Measurements from ENCODE around the gene MED12L. TPM values are rescaled to one million over a fixed set of nuclear protein-coding genes. Genes with fewer than 3 reads are reported as not detected.
A peak's percentile ranks its signal among the peaks of the same experiment; 100 is the strongest.

MED12L gene
- total RNA-seq, 1 donor from 2014 or later, result 1.4 TPM

DNA sequence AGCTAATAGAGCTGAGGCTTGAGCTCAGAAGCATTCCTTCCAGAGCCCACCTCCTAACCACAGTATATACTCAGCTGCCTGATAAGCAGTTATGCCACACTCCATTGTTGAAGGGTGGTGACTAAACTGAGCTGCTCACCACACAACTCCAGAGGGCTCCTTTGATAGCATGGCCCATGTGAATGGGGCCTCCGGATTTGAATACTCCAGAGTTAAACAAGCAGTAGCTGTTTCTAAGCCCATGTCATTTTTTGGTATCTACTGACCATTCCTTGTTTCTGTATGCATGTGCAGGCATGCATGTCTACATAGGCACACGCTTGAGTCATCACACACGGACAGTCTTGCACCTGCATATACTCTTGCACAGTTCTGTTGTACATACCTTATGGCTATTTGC lies 346.5 kb downstream of the MED12L start:
- Mint-ChIP-seq H3K4me1 (ENCODE audit: unreplicated experiment) (peaks cover 13% of the 10 kb centered on the region), H3K9me3 (ENCODE audit: unreplicated experiment) (no peaks in the 10 kb centered on the region), H3K27ac (ENCODE audit: unreplicated experiment) (no peak overlapping the region), H3K36me3 (ENCODE audit: unreplicated experiment) (no peaks in the 10 kb centered on the region), H3K27me3 (ENCODE audit: unreplicated experiment) (no peaks in the 10 kb centered on the region), H3K4me3 (ENCODE audit: unreplicated experiment) (no peak overlapping the region)
- DNase-seq (ENCODE audit: extremely low spot score, unreplicated experiment), result no peak
- TF ChIP-seq, protein P1, sequence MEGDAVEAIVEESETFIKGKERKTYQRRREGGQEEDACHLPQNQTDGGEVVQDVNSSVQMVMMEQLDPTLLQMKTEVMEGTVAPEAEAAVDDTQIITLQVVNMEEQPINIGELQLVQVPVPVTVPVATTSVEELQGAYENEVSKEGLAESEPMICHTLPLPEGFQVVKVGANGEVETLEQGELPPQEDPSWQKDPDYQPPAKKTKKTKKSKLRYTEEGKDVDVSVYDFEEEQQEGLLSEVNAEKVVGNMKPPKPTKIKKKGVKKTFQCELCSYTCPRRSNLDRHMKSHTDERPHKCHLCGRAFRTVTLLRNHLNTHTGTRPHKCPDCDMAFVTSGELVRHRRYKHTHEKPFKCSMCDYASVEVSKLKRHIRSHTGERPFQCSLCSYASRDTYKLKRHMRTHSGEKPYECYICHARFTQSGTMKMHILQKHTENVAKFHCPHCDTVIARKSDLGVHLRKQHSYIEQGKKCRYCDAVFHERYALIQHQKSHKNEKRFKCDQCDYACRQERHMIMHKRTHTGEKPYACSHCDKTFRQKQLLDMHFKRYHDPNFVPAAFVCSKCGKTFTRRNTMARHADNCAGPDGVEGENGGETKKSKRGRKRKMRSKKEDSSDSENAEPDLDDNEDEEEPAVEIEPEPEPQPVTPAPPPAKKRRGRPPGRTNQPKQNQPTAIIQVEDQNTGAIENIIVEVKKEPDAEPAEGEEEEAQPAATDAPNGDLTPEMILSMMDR (IDR thresholded peaks at IDR 0.05), result no peak

DNA sequence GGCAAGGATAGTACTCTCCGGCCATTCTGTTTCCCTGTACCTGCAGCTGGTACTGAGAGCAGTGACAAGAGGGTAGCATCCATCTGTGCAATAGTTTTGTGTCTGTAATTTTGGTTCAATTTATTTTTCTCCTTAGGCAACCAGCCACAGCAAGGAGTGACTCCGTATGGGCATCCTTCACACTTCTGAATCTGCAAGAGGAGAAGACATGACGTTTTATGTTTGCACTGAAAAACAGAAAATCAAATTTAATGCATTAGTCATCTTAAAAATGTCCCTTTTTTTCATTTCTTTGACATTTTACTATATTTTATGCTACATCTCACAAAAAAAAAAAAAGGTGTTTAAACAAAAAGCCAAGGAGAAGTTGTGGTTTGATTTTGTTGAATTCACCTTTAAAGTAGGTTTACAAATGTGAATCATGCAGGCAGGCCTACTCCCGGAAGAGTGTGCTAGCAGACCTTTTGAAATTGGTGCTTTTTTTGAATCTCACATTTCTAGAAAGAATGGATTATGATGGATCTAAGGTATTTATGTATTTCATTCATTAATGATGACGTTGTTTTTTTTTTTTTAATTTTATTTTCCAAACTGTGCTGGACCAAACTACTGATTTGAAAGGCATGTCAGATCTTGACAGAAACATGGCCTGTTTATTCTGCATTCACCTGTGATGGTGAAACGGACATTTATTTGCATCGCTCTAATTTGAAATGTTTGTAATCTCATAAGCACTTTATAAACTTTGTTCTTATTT lies 347.3 kb downstream of the MED12L start:
- Mint-ChIP-seq H3K27me3 (ENCODE audit: unreplicated experiment) (no peaks in the 10 kb centered on the region), H3K4me3 (ENCODE audit: unreplicated experiment) (no peak overlapping the region), H3K9me3 (ENCODE audit: unreplicated experiment) (no peaks in the 10 kb centered on the region), H3K27ac (ENCODE audit: unreplicated experiment) (no peak overlapping the region), H3K4me1 (ENCODE audit: unreplicated experiment) (peaks cover 13% of the 10 kb centered on the region), H3K36me3 (ENCODE audit: unreplicated experiment) (no peaks in the 10 kb centered on the region)
- no peak for DNase-seq (ENCODE audit: extremely low spot score, unreplicated experiment)
- TF ChIP-seq, protein P1 (IDR thresholded peaks at IDR 0.05), result no peak

DNA sequence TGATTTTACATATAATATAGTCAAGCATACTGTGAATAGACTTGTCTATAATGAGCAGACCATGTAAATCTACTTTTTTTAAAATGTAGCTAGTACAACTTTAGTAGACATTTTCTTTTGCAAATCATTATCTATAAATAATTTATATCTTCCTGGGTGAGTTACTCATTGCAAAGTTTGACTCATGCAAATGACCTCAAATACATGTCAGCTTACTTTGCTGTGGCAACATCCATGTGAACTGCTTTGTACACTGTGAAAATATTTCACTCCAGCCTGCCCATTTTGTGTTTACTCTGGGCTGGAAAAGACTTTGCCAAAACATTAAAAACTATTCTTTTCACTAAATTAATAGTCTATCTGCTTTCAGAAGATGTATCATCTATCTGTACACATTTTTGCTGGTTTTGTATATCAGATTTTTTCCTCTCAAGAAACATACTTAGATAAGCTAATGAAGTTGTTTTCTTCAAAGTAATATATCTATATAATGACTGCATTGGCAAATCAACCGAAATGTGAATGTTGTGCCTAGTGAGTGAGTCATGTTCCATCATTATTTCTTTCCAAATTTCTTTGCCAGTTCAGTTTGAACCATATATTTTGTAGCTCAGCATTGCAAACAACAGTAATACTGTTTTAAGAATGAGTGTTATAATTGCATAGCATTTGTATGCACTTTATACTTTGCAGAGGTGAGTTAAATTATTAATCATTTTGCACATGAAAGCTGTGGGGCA lies 348.9 kb downstream of the MED12L start:
- H3K9me3 Mint-ChIP-seq (ENCODE audit: unreplicated experiment), result no peaks in the 10 kb centered on the region
- H3K4me3 Mint-ChIP-seq (ENCODE audit: unreplicated experiment), result no peak overlapping the region
- no peak for DNase-seq (ENCODE audit: extremely low spot score, unreplicated experiment)
- peaks cover 13% of the 10 kb centered on the region for H3K4me1 Mint-ChIP-seq (ENCODE audit: unreplicated experiment)
- no peaks in the 10 kb centered on the region for H3K27me3 Mint-ChIP-seq (ENCODE audit: unreplicated experiment)
- H3K27ac Mint-ChIP-seq (ENCODE audit: unreplicated experiment), result peak overlapping the region; percentile 21
- no peaks in the 10 kb centered on the region for H3K36me3 Mint-ChIP-seq (ENCODE audit: unreplicated experiment)
- TF ChIP-seq, protein P1 (IDR thresholded peaks at IDR 0.05), result no peak

DNA sequence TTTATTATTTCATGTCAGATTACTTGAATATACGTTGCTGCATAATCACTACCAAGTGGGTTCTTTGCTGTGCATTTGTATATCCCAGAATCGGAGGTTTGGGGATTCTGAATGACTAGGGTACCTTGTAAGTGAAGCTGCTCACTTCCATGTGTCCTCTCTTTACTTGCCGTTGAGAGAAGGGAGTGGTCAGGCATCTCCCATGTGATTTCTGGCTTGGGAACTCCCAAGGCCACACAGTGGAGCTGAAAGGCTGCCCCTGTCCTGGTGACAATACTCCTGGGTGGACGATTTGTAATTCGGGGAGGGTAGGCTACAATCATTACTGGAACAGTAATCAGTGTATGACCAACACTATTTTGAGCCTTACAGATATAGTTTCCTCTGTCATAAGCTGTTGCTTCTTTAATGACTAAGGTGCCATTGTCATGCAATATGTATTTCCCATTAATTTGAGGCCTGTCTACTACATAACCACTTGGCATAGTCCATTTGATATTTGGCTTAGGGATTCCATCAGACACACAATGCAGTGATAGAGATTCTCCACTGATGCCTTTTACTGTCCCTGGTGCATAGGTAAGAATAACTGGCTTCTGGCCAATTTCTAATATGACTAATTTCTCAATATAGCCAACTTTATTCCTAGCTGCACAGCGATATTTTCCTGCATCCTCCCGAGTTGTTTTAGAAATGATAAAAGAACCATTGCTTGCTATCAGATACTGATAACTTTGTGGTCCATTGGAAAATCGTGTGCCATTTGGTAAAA lies 351.4 kb downstream of the MED12L start:
- no peaks in the 10 kb centered on the region for H3K36me3 Mint-ChIP-seq (ENCODE audit: unreplicated experiment)
- DNase-seq (ENCODE audit: extremely low spot score, unreplicated experiment), result no peak
- no peaks in the 10 kb centered on the region for H3K9me3 Mint-ChIP-seq (ENCODE audit: unreplicated experiment)
- H3K27me3 Mint-ChIP-seq (ENCODE audit: unreplicated experiment), result no peaks in the 10 kb centered on the region
- H3K27ac Mint-ChIP-seq (ENCODE audit: unreplicated experiment), result no peak overlapping the region
- H3K4me1 Mint-ChIP-seq (ENCODE audit: unreplicated experiment), result peaks cover 11% of the 10 kb centered on the region
- TF ChIP-seq, protein P1 (IDR thresholded peaks at IDR 0.05), result no peak
- no peak overlapping the region for H3K4me3 Mint-ChIP-seq (ENCODE audit: unreplicated experiment)
